ENCODE data around the gene HLCS. TPM values are rescaled to one million over a fixed set of nuclear protein-coding genes. Genes with fewer than 3 reads are reported as not detected.
A peak's percentile ranks its signal among the peaks of the same experiment; 100 is the strongest.

The HLCS gene
- total RNA-seq, 1 experiment from 2014 or later = 44.3 TPM

GRCh38 chr21:36780861-36781260 is 185.6 kb downstream of the HLCS start:
- no peak for DNase-seq (ENCODE audit: low spot score)

DNA sequence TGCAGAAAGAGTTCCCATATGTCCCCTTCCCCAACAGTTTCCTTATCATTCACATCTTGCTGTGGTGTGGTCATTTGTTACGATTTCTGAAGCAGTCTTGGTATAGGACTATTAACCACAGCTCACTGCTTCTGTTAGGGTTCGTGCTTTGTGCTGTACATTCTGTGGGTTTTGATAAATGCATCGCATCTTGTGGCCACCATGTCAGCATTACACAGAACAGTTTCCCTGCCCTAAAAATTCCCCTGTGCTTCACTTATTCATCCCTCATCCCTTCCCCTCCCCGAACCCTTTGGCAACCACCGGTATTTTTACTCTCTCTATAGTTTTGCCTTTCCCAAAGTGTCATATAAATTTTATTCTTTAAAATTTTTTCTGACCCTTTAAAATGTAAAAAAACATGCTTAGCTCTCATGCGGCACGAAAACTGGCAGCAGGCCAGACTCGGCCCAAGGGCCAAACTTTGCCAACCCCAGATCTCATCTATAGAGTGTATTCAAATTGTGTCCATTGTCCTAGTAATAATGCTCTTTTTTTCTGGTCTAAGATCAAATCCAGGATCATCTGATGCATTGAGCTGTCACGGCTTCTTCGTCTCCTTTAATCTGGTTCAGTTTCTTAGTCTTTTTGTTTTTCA is 189.4 kb downstream of the HLCS start:
- DNase-seq (ENCODE audit: low spot score) = no peak

- DNase-seq (ENCODE audit: low spot score) = no peak
These were observed 192.5 kb downstream of the HLCS start for GRCh38 chr21:36773995-36774394.

GRCh38 chr21:36773117-36773516 is 193.4 kb downstream of the HLCS start:
- DNase-seq (ENCODE audit: low spot score) = peak; percentile 78

DNA sequence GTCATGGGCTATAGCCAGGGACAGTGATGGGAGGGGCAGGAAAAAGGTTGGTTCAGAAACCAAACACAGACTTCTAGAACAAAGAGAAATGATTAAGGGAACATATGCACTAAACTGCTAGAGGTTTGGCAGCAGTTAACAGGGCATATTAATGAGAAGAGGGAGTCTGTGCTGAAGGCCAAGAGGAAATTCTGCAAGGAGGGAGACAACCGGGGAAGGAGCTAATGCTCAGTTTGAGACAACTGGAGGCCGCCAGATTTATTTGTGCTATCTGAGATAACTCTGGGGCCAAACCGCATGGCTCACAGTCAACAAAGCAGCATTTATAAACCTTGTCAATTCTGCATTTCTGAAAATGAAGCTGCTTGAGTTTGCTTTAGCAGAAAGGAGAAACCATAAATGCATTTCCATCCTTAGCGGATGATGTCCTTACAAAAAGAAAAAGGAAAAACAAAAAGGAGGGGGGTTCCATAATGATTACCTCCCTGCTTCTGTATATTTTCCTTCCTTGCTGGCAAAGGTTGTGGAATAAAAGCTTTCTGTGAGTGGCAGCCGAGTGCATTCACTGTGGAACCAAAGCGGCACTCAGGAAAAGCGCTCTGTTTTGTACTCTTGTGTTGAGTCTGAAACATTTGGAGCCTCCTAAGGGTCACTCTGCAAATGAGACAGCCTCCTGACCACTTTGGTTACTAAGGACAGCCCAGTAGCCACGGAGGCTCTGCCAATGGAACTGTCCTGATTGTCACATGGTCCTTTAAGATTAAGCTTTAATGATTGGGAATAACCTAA is 197.2 kb downstream of the HLCS start:
- DNase-seq (ENCODE audit: low spot score) = no peak

GRCh38 chr21:36768496-36768895 is 198.0 kb downstream of the HLCS start:
- no peak for DNase-seq (ENCODE audit: low spot score)

- no peak for DNase-seq (ENCODE audit: low spot score)
These were observed 199.4 kb downstream of the HLCS start for GRCh38 chr21:36767096-36767495.

DNA sequence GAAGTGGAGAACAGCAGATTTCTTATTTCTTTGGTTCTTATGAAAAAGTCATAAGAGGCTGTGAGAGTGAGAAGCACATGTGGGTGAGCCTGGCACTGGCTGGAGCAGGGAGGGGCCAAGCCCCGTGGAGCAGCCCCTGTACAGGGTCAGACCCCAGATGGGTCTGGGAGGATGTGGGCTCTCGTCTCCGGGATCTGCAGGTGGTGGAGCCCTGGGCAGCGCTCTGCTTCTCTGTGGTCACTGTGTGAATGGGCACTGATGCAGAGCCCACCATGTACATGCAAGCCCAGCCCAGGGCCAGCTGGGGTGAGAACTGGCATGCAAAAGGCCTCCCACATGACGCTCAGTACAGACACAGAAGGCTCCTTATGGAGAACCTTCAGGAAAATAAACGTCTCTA is 200.0 kb downstream of the HLCS start:
- no peak for DNase-seq (ENCODE audit: low spot score)

DNA sequence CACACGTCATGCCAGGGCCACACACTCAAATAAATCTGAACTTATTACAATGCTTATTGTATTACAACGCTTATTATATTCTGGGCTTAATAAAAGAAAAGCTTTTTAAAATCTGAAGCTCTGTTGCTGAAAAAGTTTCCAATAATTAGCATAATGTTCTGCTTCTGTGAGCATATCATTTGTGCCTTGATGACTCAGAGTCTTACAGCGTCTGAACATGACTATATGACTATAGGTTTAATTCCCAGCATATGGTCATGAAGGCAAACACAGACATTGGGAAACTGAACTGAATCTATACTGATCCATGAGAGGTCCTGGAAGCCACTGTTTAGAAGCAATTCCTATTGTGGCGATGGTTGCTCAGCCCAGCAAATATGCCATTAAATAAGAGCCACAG is 201.2 kb downstream of the HLCS start:
- DNase-seq (ENCODE audit: low spot score) = no peak

DNA sequence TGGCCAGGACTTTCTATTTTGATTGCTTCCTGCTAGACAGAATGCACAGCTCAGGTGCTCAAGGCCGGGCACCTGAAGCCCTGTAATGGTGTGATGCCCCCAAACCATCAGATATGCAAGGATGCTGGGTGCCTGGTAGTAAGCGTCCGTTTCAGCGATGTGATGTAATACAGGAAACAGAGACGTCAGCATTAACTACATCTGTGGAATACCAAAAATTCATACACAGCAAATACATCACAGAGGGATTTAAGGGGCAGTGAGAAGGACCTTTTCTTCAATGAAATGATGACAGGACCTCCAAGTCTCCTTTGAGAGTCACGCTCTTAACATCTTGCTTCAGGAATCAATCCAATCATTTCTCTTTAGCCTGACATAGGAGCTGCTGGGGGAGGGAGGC is 203.2 kb downstream of the HLCS start:
- no peak for DNase-seq (ENCODE audit: low spot score)

DNA sequence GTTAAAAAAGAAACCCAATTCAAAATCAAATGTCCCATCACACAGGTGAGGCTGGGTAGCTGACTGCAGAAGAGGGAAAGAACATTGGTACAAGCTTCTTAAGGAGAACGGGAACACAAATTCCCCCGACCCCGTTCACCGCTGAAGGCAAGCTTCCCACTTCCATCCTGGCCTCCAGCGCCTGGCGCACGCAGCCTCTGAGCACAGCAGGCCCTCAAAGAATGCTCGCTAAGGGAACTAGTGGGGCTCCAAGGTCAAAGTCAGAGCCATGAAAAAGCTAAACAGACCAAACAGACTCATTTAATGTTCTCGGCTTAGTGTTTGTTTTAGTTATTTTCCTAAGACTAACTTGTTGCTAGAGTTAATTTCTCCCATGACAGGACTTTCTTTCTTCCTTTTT is 203.8 kb downstream of the HLCS start:
- DNase-seq (ENCODE audit: low spot score) = no peak

GRCh38 chr21:36761685-36762084 is 204.8 kb downstream of the HLCS start:
- DNase-seq (ENCODE audit: low spot score) = no peak

- no peak for DNase-seq (ENCODE audit: low spot score)
These were observed 207.0 kb downstream of the HLCS start for GRCh38 chr21:36759348-36760083.

DNA sequence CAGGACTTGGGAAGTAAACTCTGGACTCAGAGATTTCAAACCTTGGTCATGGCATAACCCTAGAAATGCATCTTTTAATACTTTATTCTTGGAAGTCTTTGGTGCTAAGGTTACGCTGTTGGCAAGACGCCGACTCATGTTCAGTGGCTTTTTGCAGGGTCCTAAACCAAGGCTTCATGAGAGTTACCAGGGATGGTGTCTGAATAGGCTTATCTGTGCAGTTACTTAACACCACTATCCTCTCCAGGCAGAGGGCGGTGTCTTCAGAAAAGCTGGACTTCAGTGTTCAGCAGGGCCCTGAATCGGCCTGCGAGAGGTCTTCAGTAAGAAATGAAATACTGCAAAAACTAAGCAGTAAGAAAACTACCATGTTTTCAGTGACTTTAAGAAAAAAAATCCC is 209.3 kb downstream of the HLCS start:
- no peak for DNase-seq (ENCODE audit: low spot score)

DNA sequence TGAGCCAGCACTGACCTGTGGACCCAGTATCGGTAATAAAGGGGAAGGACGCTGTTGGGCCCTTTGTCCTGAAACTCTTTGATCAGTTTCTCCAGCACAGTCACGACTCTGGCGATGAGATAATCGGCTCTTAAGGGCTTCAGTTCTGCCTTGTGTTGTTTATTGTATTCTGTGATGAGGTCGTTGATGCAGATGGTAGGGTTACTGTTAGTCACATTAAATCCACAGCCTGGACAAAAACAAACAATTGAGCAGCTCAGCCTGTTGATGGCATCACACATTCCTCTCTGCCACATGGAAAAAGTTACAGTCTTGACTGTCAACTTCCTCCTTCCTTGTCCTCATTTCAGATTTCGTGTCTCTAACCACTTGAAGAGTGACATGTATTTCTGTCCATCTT is 209.9 kb downstream of the HLCS start:
- peak; percentile 20 for DNase-seq (ENCODE audit: low spot score)

- DNase-seq (ENCODE audit: low spot score) = no peak
These were observed 212.1 kb downstream of the HLCS start for GRCh38 chr21:36754241-36754898.

GRCh38 chr21:36753556-36753955 is 212.9 kb downstream of the HLCS start:
- DNase-seq (ENCODE audit: low spot score) = peak; percentile 73

- DNase-seq (ENCODE audit: low spot score) = no peak
These were observed 215.1 kb downstream of the HLCS start for GRCh38 chr21:36751383-36751782.

- no peak for DNase-seq (ENCODE audit: low spot score)
These were observed 215.9 kb downstream of the HLCS start for GRCh38 chr21:36750576-36750959.

GRCh38 chr21:36749935-36750575 is 216.4 kb downstream of the HLCS start:
- DNase-seq (ENCODE audit: low spot score) = no peak

GRCh38 chr21:36747815-36748383 is 218.6 kb downstream of the HLCS start:
- no peak for DNase-seq (ENCODE audit: low spot score)
